Endodermal cell (in vitro differentiated cells): ENCODE results near the gene NLRC4. TPM values are rescaled to one million over a fixed set of nuclear protein-coding genes. Genes with fewer than 3 reads are reported as not detected.

Experiments used
- DNase-seq: peaks from one replicate; pipeline ENCODE4 v3.0.0-alpha.2; 2017
- H3K27ac ChIP-seq: 2 replicates; pipeline ENCODE4 v1.5.1; 2013; ENCODE audit warnings: mild to moderate bottlenecking, low read depth, low read length, moderate library complexity
- H3K27me3 ChIP-seq: 2 replicates; pipeline ENCODE4 v1.6.1; 2013; ENCODE audit warnings: mild to moderate bottlenecking, low read length, moderate library complexity; ENCODE audit not compliant: insufficient read depth, control insufficient read depth, poor library complexity, severe bottlenecking
- H3K36me3 ChIP-seq: 2 replicates; pipeline ENCODE4 v1.7.0; 2013; ENCODE audit warnings: mild to moderate bottlenecking, low read length, moderate library complexity; ENCODE audit not compliant: control insufficient read depth, insufficient read depth
- H3K4me1 ChIP-seq: one replicate; pipeline ENCODE4 v1.7.0; 2013; ENCODE audit warnings: low read length; ENCODE audit not compliant: control insufficient read depth, insufficient read depth
- H3K4me3 ChIP-seq: 2 replicates; pipeline ENCODE4 v1.5.1; 2013; ENCODE audit warnings: mild to moderate bottlenecking, low read length, moderate library complexity
- H3K9ac ChIP-seq: 2 replicates; pipeline ENCODE4 v1.6.1; 2013; ENCODE audit warnings: mild to moderate bottlenecking, low read length, moderate library complexity; ENCODE audit not compliant: poor library complexity, severe bottlenecking; ENCODE audit errors: extremely low read depth
- H3K9me3 ChIP-seq: 2 replicates; pipeline ENCODE4 v1.6.1; 2013; ENCODE audit warnings: mild to moderate bottlenecking, low read length, moderate library complexity; ENCODE audit not compliant: control insufficient read depth
- H3K27ac Mint-ChIP-seq: 2 replicates; pipeline ENCODE4 v1.8.0; 2020; ENCODE audit warnings: mixed read lengths
- H3K27me3 Mint-ChIP-seq: 2 replicates; pipeline ENCODE4 v1.8.0; 2021; ENCODE audit warnings: mild to moderate bottlenecking, mixed read lengths; ENCODE audit not compliant: insufficient read depth
- H3K36me3 Mint-ChIP-seq: 2 replicates; pipeline ENCODE4 v1.8.0; 2020; ENCODE audit warnings: low read depth, mixed read lengths
- H3K4me1 Mint-ChIP-seq: 2 replicates; pipeline ENCODE4 v1.8.0; 2020; ENCODE audit warnings: mixed read lengths
- H3K4me3 Mint-ChIP-seq: 2 replicates; pipeline ENCODE4 v1.8.0; 2020; ENCODE audit warnings: mild to moderate bottlenecking, moderate library complexity, mixed read lengths
- H3K9me3 Mint-ChIP-seq: 2 replicates; pipeline ENCODE4 v1.8.0; 2020; ENCODE audit warnings: mild to moderate bottlenecking, mixed read lengths
- CTCF ChIP-seq: fragments of 200-600 bp; sonication (generic); conservative IDR thresholded peaks from 2 replicates; pipeline ENCODE4 v1.5.0; 2021; ENCODE audit warnings: antibody characterized with exemption, mild to moderate bottlenecking
- WGBS, 2 experiments: methylation state at CpG; one replicate each; pipeline versions ENCODE4 v1.1.5 to v1.1.7; 2013; ENCODE audit warnings: missing lambda C conversion rate in 2 of 2, mixed read lengths in 1 of 2; ENCODE audit not compliant: insufficient coverage in 1 of 2, insufficient read length in 1 of 2; 5-methylcytosine and 5-hydroxymethylcytosine counted together
- total RNA-seq, 2 donors: library from RNA; stranded (reverse); fragmentation: NEBNext Ultra II Directional in 1 of 2; extraction: Animal tissue kit (Norgen Biotek cat#: 25700) in 1 of 2; gene quantifications; 2 replicates in 1 of 2; 3 replicates in 1 of 2; pipeline ENCODE4 v1.2.1, GENCODE V29; 2021

The NLRC4 gene
- total RNA-seq, 2 donors from 2014 or later: not detected

GRCh38 chr2:32227492-32227891, 37.2 kb downstream of the NLRC4 start:
- Histone ChIP-seq H3K36me3 (peaks cover 22% of the 10 kb centered on the region), H3K27me3 (no peaks in the 10 kb centered on the region), H3K4me1 (no peaks in the 10 kb centered on the region), H3K27ac (no peak overlapping the region), H3K9me3 (no peaks in the 10 kb centered on the region), H3K9ac (no peak overlapping the region), H3K4me3 (no peak overlapping the region)
- Mint-ChIP-seq H3K27ac (no peak overlapping the region), H3K36me3 (peaks cover 16% of the 10 kb centered on the region), H3K4me1 (peaks cover 10% of the 10 kb centered on the region), H3K4me3 (no peak overlapping the region), H3K27me3 (no peaks in the 10 kb centered on the region), H3K9me3 (no peaks in the 10 kb centered on the region)
- no peak for DNase-seq
- no peak for TF ChIP-seq CTCF

- WGBS, 2 experiments: 80 to 91% methylated on average over 1 to 2 of the region's 2 CpGs
- no peak overlapping the region for H3K27ac Mint-ChIP-seq
- TF ChIP-seq CTCF: no peak
- peaks cover 46% of the 10 kb centered on the region for H3K36me3 Mint-ChIP-seq
- DNase-seq: no peak
- Histone ChIP-seq H3K27ac (no peak overlapping the region), H3K27me3 (no peaks in the 10 kb centered on the region), H3K9ac (no peak overlapping the region), H3K9me3 (no peaks in the 10 kb centered on the region), H3K4me3 (no peak overlapping the region), H3K4me1 (no peaks in the 10 kb centered on the region), H3K36me3 (peaks cover 51% of the 10 kb centered on the region)
- no peaks in the 10 kb centered on the region for H3K9me3 Mint-ChIP-seq
- H3K4me3 Mint-ChIP-seq: no peak overlapping the region
- no peaks in the 10 kb centered on the region for H3K4me1 Mint-ChIP-seq
- H3K27me3 Mint-ChIP-seq: no peaks in the 10 kb centered on the region
These were observed 41.7 kb downstream of the NLRC4 start for GRCh38 chr2:32222966-32223365.

GRCh38 chr2:32220445-32220844, 44.2 kb downstream of the NLRC4 start:
- H3K27me3 ChIP-seq: no peaks in the 10 kb centered on the region
- H3K4me1 ChIP-seq: no peaks in the 10 kb centered on the region
- H3K4me3 ChIP-seq: no peak overlapping the region
- peaks cover 53% of the 10 kb centered on the region for H3K36me3 ChIP-seq
- no peaks in the 10 kb centered on the region for H3K9me3 ChIP-seq
- H3K9me3 Mint-ChIP-seq: no peaks in the 10 kb centered on the region
- H3K4me1 Mint-ChIP-seq: no peaks in the 10 kb centered on the region
- H3K9ac ChIP-seq: no peak overlapping the region
- H3K4me3 Mint-ChIP-seq: no peak overlapping the region
- TF ChIP-seq CTCF: no peak
- H3K27ac ChIP-seq: no peak overlapping the region
- H3K36me3 Mint-ChIP-seq: peaks cover 50% of the 10 kb centered on the region
- no peak overlapping the region for H3K27ac Mint-ChIP-seq
- no peaks in the 10 kb centered on the region for H3K27me3 Mint-ChIP-seq
- no peak for DNase-seq
